Epithelial cell of esophagus (primary cell): ENCODE measurements around the gene PRKAG1.

Experiments
- DNase-seq: peaks from one replicate; pipeline ENCODE4 v3.0.0; 2010; ENCODE audit warnings: low read depth
- H3K4me3 ChIP-seq: 2 replicates; pipeline ENCODE4 v1.5.1; 2011; ENCODE audit warnings: mild to moderate bottlenecking, low read length, control low read depth
- CTCF ChIP-seq: IDR thresholded peaks from 2 replicates; pipeline ENCODE4 v1.5.1; 2011; ENCODE audit warnings: low read depth, mild to moderate bottlenecking, low read length, control low read depth, inconsistent platforms; ENCODE audit not compliant: insufficient read depth; ENCODE audit errors: missing control alignments

The PRKAG1 gene

GRCh38 chr12:49010092-49010668 is 8.4 kb downstream of the PRKAG1 start:
- no peak for DNase-seq
- no peak overlapping the region for H3K4me3 ChIP-seq
- TF ChIP-seq CTCF, result no peak

GRCh38 chr12:49008943-49009342 is 9.6 kb downstream of the PRKAG1 start:
- DNase-seq, result no peak
- no peak overlapping the region for H3K4me3 ChIP-seq
- TF ChIP-seq CTCF, result no peak

- TF ChIP-seq CTCF, result no peak
- H3K4me3 ChIP-seq, result no peak overlapping the region
- DNase-seq, result no peak
Measured at GRCh38 chr12:49000346-49000745, 18.2 kb downstream of the PRKAG1 start.

- peak within 1 kb of the TSS; percentile 31 for H3K4me3 ChIP-seq
- TF ChIP-seq CTCF, result no peak
- peak; percentile 35 for DNase-seq
Measured at GRCh38 chr12:48999371-49000131, 19.0 kb downstream of the PRKAG1 start, which contains the start of gene DDN. Gene DDN (minus strand): TSS chr12:48999375. CDS start chr12:48999287, 88 bp downstream.

GRCh38 chr12:48998497-48999353 is 19.9 kb downstream of the PRKAG1 start:
- H3K4me3 ChIP-seq, result peak overlapping the region; percentile 21
- no peak for DNase-seq
- TF ChIP-seq CTCF, result no peak

- H3K4me3 ChIP-seq, result no peak overlapping the region
- DNase-seq, result no peak
- no peak for TF ChIP-seq CTCF
Measured at GRCh38 chr12:48997719-48998496, 20.7 kb downstream of the PRKAG1 start.
